GM12878 (cell line): Measurements from ENCODE around the gene TET3. TPM values are rescaled to one million over a fixed set of nuclear protein-coding genes. Genes with fewer than 3 reads are reported as not detected.

Source experiments
- EZH2 ChIP-seq: IDR thresholded peaks from 2 replicates; pipeline ENCODE4 v1.6.1; 2012; ENCODE audit warnings: low read depth, mild to moderate bottlenecking, control low read depth, inconsistent platforms, low read length, borderline replicate concordance; ENCODE audit not compliant: control insufficient read depth
- HDAC2 ChIP-seq: fragments of 200-600 bp; sonication (generic); IDR thresholded peaks from 2 replicates; pipeline ENCODE4 v1.6.1; 2017
- IKZF1 ChIP-seq: fragments of 450-650 bp; conservative IDR thresholded peaks from 2 replicates; pipeline ENCODE4 v1.6.1; 2017; ENCODE audit warnings: antibody characterized with exemption, mild to moderate bottlenecking
- IKZF2 ChIP-seq, 2 experiments: fragments of 450-650 bp; IDR thresholded peaks; 2 replicates each; pipeline ENCODE4 v1.6.1; 2017; ENCODE audit warnings: mild to moderate bottlenecking in 2 of 2, moderate library complexity in 2 of 2
- KLF5 ChIP-seq: fragments of 450-650 bp; IDR thresholded peaks from 2 replicates; pipeline ENCODE4 v1.6.1; 2014; ENCODE audit warnings: mild to moderate bottlenecking; ENCODE audit not compliant: partially characterized antibody
- LARP7 ChIP-seq: fragments of 450-650 bp; IDR thresholded peaks from 2 replicates; pipeline ENCODE4 v1.6.1; 2017; ENCODE audit warnings: mild to moderate bottlenecking
- MEF2B ChIP-seq: fragments of 450-650 bp; IDR thresholded peaks from 2 replicates; pipeline ENCODE4 v1.6.1; 2018; ENCODE audit warnings: mild to moderate bottlenecking, moderate library complexity; ENCODE audit not compliant: partially characterized antibody, poor library complexity, severe bottlenecking
- NRF1 ChIP-seq: conservative IDR thresholded peaks from 2 replicates; pipeline ENCODE4 v1.6.1; 2011; ENCODE audit warnings: mild to moderate bottlenecking, low read depth, low read length, improper control_type of control experiment
- PML ChIP-seq: IDR thresholded peaks from 2 replicates; pipeline ENCODE4 v1.6.1; 2012; ENCODE audit warnings: low read length, inconsistent platforms
- SIN3A ChIP-seq: IDR thresholded peaks from 2 replicates; pipeline ENCODE4 v1.6.1; 2012; ENCODE audit warnings: low read depth, low read length, improper control_type of control experiment
- SPI1 ChIP-seq: IDR thresholded peaks from 2 replicates; pipeline ENCODE4 v1.6.1; 2011; ENCODE audit warnings: low read depth, mild to moderate bottlenecking, low read length, moderate library complexity, borderline replicate concordance; ENCODE audit not compliant: insufficient read depth
- SRF ChIP-seq, 2 experiments: IDR thresholded peaks; 2 replicates each; pipeline ENCODE4 v1.6.1; 2011; ENCODE audit warnings: low read depth in 2 of 2, low read length in 2 of 2, mild to moderate bottlenecking in 1 of 2, moderate library complexity in 1 of 2
- TCF12 ChIP-seq: IDR thresholded peaks from 2 replicates; pipeline ENCODE4 v1.6.1; 2011; ENCODE audit warnings: low read depth, mild to moderate bottlenecking, low read length
- YBX1 ChIP-seq: fragments of 450-650 bp; IDR thresholded peaks from 2 replicates; pipeline ENCODE4 v1.6.1; 2016; ENCODE audit warnings: antibody characterized with exemption
- YY1 ChIP-seq: IDR thresholded peaks from 2 replicates; pipeline ENCODE4 v1.6.1; 2011; ENCODE audit warnings: low read depth, mild to moderate bottlenecking, low read length
- ZNF384 ChIP-seq: IDR thresholded peaks from 2 replicates; pipeline ENCODE4 v1.6.1; 2012; ENCODE audit warnings: low read depth, mild to moderate bottlenecking, low read length, improper control_type of control experiment, borderline replicate concordance
- polyA plus RNA-seq, 11 experiments: library from polyadenylated mRNA; depleted of rRNA in 4 of 11; unstranded in 6 of 11; stranded (reverse) in 5 of 11; fragments of >200 nt; fragmentation: Nextera tagmentation in 4 of 11; fragmentation: Illumina TruSeq in 1 of 11; extraction: Ambion mirVana in 4 of 11; extraction: Trizol in 1 of 11; gene quantifications; 1 replicate in 1 of 11; 2 replicates in 10 of 11; pipeline versions ENCODE4 v1.2.1 to v1.2.3, GENCODE V29; 2011 to 2016; ENCODE audit warnings: inconsistent platforms in 2 of 11, missing spikeins in 2 of 11, low read depth in 1 of 11
- total RNA-seq, 4 experiments: library from RNA; depleted of rRNA in 3 of 4; stranded (reverse); fragments of >200 nt in 3 of 4; fragmentation: Illumina TruSeq in 1 of 4; extraction: Trizol in 1 of 4; gene quantifications; 2 replicates each; pipeline versions ENCODE4 v1.2.1 to v1.2.3, GENCODE V29; 2013 to 2021
- TF ChIP-seq, protein P1 (sequence below): fragments of 450-650 bp; IDR thresholded peaks from 2 replicates; pipeline ENCODE4 v1.6.1; 2017; ENCODE audit warnings: low read depth, mild to moderate bottlenecking, moderate library complexity
- TF ChIP-seq, protein P2 (sequence below): fragments of 450-650 bp; IDR thresholded peaks from 2 replicates; pipeline ENCODE4 v1.6.1; 2017; ENCODE audit warnings: antibody characterized with exemption, mild to moderate bottlenecking, moderate library complexity
- TF ChIP-seq, protein P3 (sequence below): fragments of 150-350 bp; IDR thresholded peaks from 2 replicates; pipeline ENCODE4 v1.6.1; 2016; ENCODE audit warnings: low read depth, low read length
- TF ChIP-seq, protein P4 (sequence below): fragments of 450-650 bp; IDR thresholded peaks from 2 replicates; pipeline ENCODE4 v1.6.1; 2017; ENCODE audit warnings: mild to moderate bottlenecking, low read depth, inconsistent platforms; ENCODE audit not compliant: poor library complexity, severe bottlenecking

Gene TET3
- total and polyA plus RNA-seq, 10 of the 15 experiments (the other 5 are each of a cell fraction or from before 2014, with no cell fraction given): 0.77 to 25.9 (median 8.5) TPM

DNA sequence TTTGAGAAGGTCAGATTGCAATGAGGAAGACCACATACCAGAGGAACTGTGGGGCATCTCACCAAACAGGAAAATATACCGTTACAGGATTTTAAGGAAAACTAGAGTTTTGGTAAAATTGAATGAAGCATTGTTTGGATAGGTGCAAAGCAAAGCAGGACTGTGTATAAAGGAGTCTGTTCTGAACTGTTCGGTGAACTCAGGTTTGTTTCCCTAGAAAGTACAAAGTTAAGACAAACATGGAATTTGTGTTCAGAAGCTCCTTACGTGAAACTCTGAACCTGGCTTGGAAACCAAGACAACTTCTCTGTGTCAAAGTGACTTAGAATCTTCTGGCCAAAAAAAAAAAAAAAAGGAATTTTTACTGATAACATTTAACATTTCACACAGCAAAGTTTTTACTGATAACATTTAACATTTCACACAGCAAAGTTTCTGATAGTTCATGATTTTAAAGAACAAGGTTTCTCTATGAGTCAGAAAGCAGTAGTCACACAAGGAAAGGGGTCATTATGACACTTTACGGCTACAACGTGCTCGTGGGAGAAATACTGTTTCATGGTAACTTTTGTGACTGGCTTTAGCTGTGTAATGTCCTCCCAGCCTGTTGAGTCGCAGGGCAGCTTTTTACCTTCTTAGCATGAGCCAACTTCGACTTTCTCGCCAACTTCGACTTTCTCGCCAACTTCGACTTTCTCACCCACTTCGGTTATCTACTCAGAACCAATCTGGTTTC lies 21.2 kb upstream of the TET3 start (continued):
- TF ChIP-seq, protein P1, sequence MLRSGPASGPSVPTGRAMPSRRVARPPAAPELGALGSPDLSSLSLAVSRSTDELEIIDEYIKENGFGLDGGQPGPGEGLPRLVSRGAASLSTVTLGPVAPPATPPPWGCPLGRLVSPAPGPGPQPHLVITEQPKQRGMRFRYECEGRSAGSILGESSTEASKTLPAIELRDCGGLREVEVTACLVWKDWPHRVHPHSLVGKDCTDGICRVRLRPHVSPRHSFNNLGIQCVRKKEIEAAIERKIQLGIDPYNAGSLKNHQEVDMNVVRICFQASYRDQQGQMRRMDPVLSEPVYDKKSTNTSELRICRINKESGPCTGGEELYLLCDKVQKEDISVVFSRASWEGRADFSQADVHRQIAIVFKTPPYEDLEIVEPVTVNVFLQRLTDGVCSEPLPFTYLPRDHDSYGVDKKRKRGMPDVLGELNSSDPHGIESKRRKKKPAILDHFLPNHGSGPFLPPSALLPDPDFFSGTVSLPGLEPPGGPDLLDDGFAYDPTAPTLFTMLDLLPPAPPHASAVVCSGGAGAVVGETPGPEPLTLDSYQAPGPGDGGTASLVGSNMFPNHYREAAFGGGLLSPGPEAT: no peak
- TF ChIP-seq IKZF2 (IDR thresholded peaks at IDR 0.05) (peak in 1 of 2 experiments; percentile 48; a peak in 2 of 4 replicates), IKZF1 (peak; percentile 47), YBX1 (no peak), EZH2 (no peak), TCF12 (0 out of 2 replicates have a peak, but pooled peaks have one; percentile 38), ZNF384 (no peak; the same call in 1 of the 2 replicates), YY1 (peak; percentile 76; the same call in 1 of the 2 replicates), MEF2B (peak; percentile 56), NRF1 (no peak), SIN3A (0 out of 2 replicates have a peak, but pooled peaks have one; percentile 1), SRF (IDR thresholded peaks at IDR 0.05; ENCODE audit: low read depth in 2 of 2, low read length in 2 of 2) (no peak), LARP7 (no peak), KLF5 (no peak), SPI1 (no peak), PML (no peak), HDAC2 (no peak)
- TF ChIP-seq, protein P2, sequence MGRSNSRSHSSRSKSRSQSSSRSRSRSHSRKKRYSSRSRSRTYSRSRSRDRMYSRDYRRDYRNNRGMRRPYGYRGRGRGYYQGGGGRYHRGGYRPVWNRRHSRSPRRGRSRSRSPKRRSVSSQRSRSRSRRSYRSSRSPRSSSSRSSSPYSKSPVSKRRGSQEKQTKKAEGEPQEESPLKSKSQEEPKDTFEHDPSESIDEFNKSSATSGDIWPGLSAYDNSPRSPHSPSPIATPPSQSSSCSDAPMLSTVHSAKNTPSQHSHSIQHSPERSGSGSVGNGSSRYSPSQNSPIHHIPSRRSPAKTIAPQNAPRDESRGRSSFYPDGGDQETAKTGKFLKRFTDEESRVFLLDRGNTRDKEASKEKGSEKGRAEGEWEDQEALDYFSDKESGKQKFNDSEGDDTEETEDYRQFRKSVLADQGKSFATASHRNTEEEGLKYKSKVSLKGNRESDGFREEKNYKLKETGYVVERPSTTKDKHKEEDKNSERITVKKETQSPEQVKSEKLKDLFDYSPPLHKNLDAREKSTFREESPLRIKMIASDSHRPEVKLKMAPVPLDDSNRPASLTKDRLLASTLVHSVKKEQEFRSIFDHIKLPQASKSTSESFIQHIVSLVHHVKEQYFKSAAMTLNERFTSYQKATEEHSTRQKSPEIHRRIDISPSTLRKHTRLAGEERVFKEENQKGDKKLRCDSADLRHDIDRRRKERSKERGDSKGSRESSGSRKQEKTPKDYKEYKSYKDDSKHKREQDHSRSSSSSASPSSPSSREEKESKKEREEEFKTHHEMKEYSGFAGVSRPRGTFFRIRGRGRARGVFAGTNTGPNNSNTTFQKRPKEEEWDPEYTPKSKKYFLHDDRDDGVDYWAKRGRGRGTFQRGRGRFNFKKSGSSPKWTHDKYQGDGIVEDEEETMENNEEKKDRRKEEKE: no peak
- TF ChIP-seq, protein P3, sequence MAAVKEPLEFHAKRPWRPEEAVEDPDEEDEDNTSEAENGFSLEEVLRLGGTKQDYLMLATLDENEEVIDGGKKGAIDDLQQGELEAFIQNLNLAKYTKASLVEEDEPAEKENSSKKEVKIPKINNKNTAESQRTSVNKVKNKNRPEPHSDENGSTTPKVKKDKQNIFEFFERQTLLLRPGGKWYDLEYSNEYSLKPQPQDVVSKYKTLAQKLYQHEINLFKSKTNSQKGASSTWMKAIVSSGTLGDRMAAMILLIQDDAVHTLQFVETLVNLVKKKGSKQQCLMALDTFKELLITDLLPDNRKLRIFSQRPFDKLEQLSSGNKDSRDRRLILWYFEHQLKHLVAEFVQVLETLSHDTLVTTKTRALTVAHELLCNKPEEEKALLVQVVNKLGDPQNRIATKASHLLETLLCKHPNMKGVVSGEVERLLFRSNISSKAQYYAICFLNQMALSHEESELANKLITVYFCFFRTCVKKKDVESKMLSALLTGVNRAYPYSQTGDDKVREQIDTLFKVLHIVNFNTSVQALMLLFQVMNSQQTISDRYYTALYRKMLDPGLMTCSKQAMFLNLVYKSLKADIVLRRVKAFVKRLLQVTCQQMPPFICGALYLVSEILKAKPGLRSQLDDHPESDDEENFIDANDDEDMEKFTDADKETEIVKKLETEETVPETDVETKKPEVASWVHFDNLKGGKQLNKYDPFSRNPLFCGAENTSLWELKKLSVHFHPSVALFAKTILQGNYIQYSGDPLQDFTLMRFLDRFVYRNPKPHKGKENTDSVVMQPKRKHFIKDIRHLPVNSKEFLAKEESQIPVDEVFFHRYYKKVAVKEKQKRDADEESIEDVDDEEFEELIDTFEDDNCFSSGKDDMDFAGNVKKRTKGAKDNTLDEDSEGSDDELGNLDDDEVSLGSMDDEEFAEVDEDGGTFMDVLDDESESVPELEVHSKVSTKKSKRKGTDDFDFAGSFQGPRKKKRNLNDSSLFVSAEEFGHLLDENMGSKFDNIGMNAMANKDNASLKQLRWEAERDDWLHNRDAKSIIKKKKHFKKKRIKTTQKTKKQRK: no peak
- TF ChIP-seq, protein P4, sequence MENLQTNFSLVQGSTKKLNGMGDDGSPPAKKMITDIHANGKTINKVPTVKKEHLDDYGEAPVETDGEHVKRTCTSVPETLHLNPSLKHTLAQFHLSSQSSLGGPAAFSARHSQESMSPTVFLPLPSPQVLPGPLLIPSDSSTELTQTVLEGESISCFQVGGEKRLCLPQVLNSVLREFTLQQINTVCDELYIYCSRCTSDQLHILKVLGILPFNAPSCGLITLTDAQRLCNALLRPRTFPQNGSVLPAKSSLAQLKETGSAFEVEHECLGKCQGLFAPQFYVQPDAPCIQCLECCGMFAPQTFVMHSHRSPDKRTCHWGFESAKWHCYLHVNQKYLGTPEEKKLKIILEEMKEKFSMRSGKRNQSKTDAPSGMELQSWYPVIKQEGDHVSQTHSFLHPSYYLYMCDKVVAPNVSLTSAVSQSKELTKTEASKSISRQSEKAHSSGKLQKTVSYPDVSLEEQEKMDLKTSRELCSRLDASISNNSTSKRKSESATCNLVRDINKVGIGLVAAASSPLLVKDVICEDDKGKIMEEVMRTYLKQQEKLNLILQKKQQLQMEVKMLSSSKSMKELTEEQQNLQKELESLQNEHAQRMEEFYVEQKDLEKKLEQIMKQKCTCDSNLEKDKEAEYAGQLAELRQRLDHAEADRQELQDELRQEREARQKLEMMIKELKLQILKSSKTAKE: no peak
